Central memory CD4-positive, alpha-beta T cell (primary cell): Measurements from ENCODE around the gene CENPO.
"Not testable (repeated sequence)": the region's sequence is repeated elsewhere in the genome, so short reads cannot be mapped to it uniquely, and the experiment has no call there.

ENCODE experiments used
- DNase-seq: peaks from one replicate; pipeline ENCODE4 v3.0.0; 2022

CENPO gene

DNA sequence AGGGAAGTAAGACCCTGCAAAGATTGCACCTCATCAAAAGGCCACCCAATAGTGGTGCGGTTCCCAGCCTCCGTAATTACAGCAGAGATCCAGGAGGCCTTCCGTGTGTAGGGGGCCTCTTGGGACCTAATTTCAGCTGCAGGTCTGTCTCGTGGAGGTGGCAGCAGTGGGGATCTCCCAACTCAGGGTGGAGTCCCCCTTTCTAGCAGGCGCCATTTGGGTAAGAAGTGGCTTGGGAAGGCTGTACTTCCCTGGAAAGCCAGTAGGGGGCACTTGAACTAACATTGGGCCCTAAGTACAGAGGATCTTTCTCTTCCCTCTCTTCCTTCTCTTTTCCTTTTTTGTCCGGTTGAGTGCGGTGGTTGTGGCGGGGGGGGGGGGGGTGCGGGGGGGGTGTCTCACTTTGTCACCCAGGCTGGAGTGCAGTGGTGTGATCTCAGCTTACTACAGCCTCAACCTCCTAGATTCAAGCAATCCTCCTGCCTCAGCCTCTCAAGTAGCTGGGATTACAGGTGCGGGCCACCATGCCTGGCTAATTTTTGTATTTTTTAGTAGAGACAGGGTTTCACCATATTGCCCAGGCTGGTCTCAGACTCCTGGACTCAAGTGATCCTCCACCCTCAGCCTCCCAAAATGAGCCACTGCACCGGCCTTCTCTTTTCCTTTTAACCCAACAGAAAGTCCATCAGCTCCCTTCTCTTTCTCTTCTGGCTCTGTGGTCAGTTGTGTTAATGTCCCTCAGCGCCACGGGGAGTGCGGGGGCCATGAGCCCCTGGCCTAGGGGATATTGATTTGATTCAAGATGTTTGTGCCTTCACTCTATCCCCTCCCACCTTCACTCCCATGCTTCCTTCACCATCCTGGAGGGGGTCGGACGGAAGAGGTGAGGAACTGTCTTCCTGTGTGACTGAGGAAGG, 32.0 kb downstream of the CENPO start:
- no peak for DNase-seq

DNA sequence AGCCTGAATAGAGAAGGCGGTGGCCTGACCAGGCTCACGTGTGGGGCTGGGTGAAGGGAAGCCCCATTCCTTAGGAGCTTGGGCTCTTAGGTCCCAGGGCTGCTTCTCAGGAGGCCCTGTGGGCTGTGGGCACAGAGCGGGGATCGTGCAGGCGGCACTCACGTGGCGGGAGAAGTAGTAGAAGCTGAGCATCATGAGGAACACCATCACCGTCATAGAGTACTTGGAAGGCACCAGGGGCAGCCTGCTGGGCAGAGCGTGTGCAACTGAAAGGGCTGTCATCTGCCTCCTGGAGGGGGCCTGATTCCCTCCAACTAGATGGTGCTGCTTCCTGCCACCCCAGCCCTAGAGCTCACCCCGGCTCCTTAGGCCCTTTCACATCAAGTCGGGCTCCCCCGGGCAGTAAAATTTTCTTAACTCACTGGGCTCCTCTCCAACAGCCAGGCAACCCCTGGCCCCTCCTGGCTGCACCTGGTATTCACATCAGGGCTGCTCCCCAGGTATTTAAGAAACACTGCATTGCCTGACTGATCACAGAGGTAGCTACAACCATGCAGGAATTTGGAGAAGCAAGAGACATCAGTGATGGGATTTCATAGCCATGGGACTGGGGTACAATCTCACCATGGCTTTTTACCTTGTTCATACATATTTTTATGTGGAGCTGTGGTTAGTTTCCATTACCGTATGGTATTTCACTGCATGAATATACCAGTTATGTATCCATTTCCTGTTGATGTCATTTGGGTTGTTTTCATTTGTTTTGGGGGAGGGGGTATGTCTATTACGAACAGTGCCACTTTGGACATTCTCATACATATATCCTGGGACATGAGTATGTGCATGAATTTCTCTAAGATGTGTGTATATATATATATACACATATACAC, 32.9 kb downstream of the CENPO start:
- DNase-seq: no peak

GRCh38 chr2:24826773-24827145, 33.5 kb downstream of the CENPO start:
- DNase-seq: no peak

DNA sequence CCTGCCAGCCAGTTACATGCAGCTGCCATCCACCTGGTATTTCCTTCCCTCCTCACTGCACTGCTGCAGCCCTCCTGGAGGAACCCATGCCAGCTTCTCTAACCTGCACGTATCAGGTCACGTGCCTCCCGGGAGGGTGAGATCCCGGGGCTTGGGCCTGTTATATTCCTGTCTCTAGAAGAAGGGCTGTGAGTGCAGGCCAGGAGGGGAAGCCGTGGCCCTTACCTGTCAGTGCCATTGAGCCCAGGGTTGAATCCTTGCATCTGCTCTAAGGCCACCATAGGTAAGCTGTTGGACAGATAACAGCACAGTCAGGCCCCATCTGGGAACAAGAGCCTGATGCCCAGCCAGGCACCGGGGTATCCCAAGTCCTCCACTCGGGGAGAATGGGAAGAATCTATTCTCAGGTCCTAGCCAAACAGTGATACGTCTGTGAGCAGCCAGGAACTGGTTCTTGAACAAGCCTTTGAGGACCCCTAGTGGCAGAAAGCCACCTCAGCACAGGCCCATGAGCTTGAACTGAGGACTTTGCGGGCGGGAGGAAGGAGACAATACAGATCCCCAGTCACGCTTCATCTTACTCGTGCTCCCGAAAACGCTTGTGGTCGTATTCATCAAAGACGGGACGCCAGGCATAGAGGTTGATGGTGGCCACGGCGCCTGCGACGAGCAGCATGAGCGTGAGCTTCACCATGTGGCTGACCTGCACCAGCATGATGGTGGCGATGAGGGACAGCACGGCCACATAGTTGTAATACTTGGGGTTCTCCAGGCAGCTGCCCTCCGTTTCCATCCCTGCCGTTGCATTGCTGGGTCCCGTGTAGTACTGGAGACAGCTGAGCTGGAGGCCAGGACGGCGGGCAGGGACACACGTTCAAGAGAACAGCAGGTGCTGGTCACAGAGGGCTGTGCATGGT, 34.4 kb downstream of the CENPO start:
- peak; percentile 59 for DNase-seq

- DNase-seq: no peak
These were observed 35.2 kb downstream of the CENPO start for GRCh38 chr2:24828238-24828996.

GRCh38 chr2:24830351-24830750, 37.1 kb downstream of the CENPO start:
- no peak for DNase-seq

GRCh38 chr2:24830786-24831185, 37.6 kb downstream of the CENPO start:
- no peak for DNase-seq

- DNase-seq: no peak
These were observed 38.2 kb downstream of the CENPO start for GRCh38 chr2:24831221-24832072.

GRCh38 chr2:24832073-24832461, 38.8 kb downstream of the CENPO start:
- no peak for DNase-seq

GRCh38 chr2:24832521-24832920, 39.3 kb downstream of the CENPO start:
- DNase-seq: no peak

DNA sequence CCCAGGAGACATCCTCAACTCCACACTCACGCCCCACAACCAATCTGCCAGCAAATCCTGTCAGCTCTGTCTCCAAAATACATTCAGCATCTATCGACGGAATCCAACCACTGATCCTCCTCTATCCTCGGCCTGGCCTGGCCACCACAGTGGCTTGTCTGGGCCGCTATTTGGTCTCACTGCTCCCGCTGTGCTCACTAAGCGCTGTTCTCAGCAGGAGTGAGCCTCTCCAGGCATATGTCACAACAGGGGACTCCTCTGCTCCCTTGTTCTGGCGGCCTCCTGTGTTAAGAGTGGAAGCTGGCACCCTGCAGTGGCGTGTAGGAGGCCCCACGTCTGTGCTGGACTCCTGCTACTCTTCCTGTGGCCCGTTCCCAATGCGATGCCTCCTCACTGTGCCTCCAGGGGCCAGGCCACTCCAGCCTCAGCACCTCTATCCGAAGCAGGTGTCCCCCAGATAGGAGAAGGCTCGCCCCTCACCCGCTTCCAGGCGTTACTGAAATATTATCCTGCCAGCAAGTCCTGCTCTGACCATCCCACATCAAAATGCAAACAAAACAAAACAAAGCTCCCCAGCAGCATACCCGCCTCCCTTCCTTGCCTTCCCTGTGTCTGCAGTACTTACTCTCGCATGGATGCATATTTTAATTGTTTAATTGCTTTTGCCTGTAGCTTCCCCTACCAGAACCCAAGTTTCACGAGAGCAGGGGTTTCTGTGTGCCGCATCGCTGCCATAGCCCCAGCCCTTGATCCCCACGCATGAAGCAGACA, 39.9 kb downstream of the CENPO start:
- DNase-seq: no peak

GRCh38 chr2:24833821-24834732, 40.9 kb downstream of the CENPO start:
- DNase-seq: no peak

DNA sequence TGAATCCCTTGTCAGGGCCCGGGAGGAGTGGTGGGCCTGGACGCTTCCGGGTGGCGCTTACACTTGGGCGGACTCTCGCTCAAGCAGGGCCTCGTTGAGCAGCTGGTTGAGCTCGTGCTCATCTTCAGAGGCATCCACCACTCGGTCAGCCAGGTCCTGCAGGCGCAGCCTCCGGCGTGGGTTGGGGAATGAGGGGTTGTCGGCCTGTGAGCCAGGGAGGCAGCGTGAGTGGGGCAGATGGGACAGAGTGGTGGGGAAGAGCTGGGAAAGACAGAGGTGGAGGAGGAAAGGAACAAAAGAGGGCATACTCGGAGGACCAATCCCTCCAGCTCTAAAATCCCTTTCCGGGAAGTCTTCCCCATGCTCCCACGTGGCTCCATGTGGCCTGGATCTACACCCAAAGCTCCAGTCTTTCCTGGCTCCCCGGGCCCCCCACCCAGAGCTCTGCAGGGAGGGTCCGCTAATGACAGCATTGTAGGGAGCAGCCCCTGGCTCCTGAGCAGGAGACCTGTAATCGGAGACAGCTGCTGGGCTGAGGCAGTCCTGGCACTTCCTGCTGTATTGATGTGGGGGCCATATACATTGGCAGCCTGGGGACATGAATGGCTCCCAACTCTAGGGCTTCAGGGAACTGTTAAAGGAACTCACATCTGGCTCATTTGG, 41.6 kb downstream of the CENPO start:
- DNase-seq: no peak

DNA sequence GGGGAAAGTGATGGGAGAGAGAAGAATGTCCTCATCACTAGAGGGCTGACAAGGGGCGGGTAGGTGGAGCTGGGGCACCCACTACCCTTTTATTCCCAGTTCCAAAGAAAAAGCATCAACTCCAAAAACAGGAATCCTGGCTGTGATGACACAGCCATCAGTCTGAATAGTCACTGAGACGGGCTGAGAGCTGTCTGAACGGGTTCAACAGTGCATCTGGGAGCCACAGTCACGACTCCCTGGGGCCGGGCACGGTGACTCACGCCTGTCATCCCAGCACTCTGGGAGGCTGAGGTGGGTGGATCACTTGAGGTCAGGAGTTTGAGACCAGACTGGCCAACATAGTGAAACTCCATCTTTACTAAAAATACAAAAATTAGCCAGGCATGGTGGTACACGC, 42.2 kb downstream of the CENPO start:
- not testable (repeated sequence) for DNase-seq

- DNase-seq: no peak
These were observed 43.0 kb downstream of the CENPO start for GRCh38 chr2:24836206-24836605.

DNA sequence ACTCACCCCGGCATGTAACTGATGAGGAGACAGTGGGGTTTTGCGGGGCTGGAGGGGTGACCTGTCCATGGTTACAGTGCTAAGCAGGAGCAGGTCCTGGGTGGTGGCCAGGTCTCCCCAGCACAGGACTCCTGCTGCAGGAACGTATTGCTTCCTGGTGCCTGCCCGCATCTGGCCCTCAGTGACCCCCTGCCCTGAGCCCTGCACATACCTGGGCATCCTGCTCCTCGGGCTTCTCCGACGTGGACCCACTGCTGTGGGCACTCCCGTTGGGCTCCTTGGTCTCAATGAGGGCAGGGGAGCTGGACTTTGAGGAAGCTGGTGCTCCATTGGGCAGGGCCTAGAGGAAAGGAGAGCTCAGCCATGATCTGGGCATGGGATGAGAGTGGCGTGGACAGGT, 43.5 kb downstream of the CENPO start:
- no peak for DNase-seq

- no peak for DNase-seq
These were observed 44.8 kb downstream of the CENPO start for GRCh38 chr2:24837996-24838513.

GRCh38 chr2:24838541-24838940, 45.3 kb downstream of the CENPO start:
- no peak for DNase-seq
